ENCODE results near the gene OR5M11.
"Not testable (repeated sequence)": the region's sequence is repeated elsewhere in the genome, so short reads cannot be mapped to it uniquely, and the experiment has no call there.

OR5M11 gene

DNA sequence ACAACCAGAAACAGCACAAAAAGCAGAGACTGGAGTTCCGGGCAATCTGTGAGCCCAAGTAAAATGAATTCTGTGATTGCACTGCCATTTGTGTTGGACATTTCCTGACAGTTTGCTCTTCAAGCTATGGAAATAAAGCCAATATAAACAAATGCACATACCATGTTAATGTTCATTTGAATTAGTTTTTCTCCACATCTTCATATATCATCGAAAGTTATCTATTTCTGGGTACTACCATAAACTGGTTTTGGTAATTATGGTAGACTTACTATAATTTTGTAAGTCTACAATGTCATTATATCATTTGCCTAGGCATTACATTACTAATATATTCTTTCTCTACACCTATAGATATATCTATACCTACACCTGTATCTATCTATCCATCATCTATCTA lies at the start of gene OR5M11:
Gene OR5M11 (minus strand): TSS at position 101 of the 400 bp plus-strand sequence. CDS start 0 bp downstream, at position 101.
- no peak for DNase-seq

DNA sequence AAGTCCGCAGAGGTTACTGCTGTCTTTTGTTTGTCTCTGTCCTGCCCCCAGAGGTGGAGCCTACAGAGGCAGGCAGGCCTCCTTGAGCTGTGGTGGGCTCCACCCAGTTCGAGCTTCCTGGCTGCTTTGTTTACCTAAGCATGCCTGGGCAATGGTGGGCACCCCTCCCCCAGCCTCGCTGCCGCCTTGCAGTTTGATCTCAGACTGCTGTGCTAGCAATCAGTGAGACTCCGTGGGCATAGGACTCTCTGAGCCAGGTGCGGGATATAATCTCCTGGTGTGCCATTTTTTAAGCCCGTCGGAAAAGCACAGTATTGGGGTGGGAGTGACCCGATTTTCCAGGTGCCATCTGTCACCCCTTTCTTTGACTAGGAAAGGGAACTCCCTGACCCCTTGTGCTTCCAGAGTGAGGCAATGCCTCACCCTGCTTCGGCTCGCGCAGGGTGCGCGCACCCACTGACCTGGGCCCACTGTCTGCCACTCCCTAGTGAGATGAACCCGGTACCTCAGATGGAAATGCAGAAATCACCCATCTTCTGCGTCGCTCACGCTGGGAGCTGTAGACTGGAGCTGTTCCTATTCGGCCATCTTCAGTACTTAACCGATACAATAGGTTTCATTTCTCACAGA lies 49.1 kb upstream of the OR5M11 start:
- not testable (repeated sequence) for DNase-seq

GRCh38 chr11:56577621-56578020 lies 34.6 kb upstream of the OR5M11 start, which contains the start of gene OR5M10:
Gene OR5M10 (minus strand): TSS chr11:56577721. CDS start chr11:56577721, 0 bp downstream.
- no peak for DNase-seq

DNA sequence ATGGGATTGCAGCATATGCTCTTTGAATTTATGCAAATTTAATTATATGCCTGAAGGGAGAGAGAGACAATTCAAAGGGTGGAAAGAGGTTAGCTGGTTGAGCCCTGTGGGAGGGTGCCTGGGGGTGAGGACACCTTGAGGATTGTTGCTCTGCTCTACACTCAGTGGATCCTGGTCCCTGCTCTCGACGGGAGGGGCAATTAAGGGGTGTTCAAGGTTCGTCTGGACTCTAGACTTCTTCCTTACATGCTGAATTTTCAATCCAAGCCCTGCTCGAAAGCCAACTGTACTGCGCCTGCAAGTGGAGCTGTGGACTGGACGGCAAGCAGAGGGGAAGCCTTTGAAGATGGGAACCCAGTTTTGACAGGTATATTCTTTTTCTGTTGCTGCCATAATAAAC lies 15.5 kb upstream of the OR5M11 start:
- no peak for DNase-seq

DNA sequence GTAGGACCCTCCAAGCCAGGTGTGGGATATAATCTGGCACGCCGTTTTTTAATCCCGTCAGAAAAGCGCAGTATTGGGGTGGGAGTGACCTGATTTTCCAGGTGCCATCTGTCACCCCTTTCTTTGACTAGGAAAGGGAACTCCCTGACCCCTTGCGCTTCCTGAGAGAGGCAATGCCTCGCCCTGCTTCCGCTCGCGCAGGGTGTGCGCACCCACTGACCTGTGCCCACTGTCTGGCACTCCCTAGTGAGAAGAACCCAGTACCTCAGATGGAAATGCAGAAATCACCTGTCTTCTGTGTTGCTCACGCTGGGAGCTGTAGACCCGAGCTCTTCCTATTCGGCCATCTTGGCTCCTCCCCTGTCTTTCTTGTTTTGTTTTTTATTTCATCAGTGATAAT lies 11.6 kb upstream of the OR5M11 start:
- not testable (repeated sequence) for DNase-seq

GRCh38 chr11:56545531-56545930 lies 2.5 kb upstream of the OR5M11 start:
- DNase-seq, result no peak

GRCh38 chr11:56543739-56544138 lies 682 bp upstream of the OR5M11 start:
- no peak for DNase-seq

GRCh38 chr11:56533054-56533740 lies 9.9 kb downstream of the OR5M11 start:
- DNase-seq, result no peak

DNA sequence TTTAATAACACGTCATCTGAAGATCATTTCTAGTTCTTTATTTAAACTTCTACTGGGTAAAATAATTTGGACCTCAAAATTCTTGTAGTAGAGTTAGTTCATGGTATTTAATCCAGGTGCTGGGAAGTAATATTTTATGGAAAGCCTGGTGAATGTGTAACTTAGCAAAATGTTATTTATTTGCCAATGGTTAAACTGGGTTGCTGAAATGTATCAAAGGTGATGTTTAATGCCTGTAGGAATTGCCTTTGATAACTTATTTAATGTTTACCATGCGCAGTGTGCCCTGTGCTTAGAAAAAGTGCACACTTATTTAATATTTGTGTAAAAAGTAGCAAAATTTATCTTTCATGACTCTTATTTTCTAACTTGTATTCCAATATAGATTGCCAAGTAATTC lies 11.2 kb downstream of the OR5M11 start:
- DNase-seq, result no peak

- DNase-seq, result no peak
Measured at GRCh38 chr11:56522008-56522407, 21.0 kb downstream of the OR5M11 start.

- no peak for DNase-seq
Measured at GRCh38 chr11:56513280-56513679, 29.8 kb downstream of the OR5M11 start.

DNA sequence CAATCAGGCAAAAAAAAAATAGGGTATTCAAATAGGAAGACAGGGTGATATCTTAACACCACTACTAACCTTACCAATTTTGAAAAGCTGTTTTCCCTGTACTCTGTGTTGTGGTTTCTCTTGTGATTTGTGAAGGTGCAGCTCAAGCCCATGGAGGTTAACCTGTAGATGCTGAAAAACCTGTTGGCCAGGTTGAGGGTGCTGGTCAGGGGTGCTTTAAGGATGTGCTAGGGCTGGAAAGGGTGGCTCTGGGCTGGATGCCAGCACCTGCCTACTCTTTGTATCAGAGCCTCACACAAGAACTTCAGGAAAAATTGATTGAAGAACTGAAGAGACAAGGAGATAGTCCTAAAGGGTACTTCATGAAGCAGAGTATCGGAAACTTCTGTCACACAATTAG lies 33.6 kb downstream of the OR5M11 start:
- DNase-seq, result no peak

DNA sequence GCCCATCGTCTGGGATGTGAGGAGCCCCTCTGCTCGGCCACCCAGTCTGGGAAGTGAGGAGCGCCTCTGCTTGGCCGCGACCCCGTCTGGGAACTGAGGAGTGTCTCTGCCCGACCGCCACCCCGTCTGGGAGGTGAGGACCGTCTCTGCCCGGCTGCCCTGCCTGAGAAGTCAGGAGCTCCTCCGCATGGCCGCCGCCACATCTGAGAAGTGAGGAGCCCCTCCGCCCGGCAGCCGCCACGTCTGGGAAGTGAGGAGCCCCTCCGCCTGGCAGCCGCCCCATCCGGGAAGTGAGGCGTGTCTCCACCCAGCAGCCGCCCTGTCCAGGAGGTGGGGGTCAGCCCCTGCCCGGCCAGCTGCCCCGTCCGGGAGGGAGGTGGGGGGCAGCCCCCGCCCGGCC lies 46.0 kb downstream of the OR5M11 start:
- no peak for DNase-seq

DNA sequence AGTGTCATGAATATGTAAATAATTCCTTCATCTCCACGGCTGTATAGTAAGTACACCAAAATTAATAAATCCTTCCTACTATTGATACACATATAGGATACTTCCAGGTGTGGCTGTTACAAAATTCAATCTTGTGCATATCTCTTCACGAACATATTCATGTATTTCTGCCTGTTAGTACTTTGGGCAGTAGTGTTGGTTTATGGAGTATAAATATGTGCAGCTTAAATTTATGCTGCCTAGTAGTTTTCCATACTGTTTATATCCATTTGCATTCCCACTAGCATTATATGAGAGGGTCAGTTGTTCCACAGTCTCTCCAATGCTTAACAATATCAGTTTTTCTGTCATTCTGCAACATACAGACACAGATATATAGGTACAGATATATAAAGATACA lies 47.9 kb downstream of the OR5M11 start:
- DNase-seq, result no peak

Data from eye (tissue), 1 donor.